HuH-7 (cell line): ENCODE results near the gene SGCG.

Source experiments
- DNase-seq: peaks from one replicate; pipeline ENCODE4 v3.0.0; 2011; ENCODE audit warnings: low spot score

The SGCG gene

DNA sequence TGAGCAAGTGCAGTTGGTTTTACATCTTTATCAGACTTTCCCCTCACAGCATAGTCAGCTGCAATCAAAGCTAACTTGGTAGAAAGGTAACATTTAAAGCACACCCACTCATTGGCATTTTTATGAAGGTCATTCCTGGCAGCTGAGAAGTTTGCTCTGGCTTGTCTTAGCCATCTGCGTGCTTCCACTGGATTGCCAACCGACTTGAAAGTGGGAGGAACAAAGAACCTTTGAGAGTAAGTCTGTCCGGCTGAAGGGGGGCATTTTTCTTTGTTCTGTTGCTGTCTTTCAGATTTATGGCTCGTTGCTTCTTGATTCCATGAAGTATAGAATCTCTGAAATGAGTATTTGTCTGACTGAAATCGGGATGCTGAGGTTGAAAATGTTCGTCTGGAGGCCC is 149.6 kb downstream of the SGCG start:
- no peak for DNase-seq

GRCh38 chr13:23339225-23339624 is 158.4 kb downstream of the SGCG start:
- no peak for DNase-seq

DNA sequence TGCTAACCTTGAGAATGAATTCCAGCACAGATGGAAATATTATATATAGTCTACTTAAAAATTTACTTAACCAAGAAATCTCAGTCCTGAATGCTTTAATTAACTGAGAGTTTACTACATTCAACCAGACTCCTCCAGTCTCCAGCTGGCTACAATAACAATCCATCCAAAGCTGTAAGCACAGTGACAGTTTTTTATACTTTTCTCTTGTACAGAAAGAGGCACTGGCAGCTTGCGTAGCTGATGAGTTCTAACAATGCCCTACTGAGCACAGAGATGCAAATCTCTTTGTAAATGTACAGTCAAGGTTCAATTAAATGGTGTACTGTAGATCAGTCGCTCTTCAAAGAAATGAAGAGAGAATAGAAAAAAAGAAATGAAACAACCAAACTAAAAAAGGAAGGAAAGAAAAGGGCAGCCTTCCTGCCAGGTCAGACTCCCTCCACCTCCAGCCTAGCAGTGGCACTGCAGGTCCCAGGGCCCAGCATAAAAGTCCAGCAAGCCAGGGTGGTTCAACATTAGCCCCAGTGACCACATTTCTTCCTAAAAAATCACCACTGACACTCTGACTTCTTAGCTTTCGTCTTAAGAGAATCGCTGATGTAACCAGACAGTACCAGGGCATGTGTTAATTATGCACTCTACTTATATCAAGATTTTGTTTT is 164.3 kb downstream of the SGCG start:
- no peak for DNase-seq

- DNase-seq: no peak
Observed at GRCh38 chr13:23347601-23348000, 166.8 kb downstream of the SGCG start.

DNA sequence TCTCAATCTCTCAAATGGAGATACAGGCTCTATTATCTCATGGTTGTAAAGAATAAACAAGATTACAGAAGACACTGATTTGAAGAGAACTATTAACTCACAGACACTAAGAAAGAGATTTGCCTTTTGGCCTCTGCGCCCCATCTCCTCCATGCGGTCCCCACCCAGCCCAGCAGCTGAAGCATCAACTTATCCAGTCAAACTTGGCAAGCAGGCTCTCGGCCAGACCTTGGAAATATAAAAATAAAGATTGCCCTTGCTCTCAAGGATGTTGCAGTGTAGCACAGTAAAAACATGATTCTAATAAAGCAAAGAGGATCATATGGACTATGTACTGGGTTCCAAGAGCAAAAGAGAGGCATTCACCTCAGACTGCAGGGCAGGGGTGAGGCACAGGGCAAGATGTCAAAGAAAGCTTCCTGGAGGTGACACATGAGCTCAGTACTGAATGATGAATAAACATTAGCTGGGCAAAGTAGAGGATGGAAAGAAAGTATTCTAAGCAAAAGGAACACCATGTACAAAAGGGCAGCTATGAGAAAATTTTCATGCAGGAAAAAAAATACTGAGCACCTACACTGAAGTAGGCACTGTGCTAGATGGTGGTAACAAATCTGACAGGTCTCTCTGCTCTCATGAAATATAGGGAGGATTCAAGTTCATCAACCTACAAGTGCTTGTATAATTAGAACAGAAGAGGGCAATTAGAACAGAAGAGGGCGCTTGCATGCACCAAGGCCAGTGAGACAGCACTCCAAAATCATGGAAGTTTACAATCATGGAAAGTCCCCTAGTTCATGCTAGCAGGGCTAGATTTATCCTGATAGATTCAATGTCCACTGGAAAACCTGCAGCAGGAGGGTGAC is 167.7 kb downstream of the SGCG start:
- no peak for DNase-seq

GRCh38 chr13:23349161-23349897 is 168.6 kb downstream of the SGCG start:
- no peak for DNase-seq

- no peak for DNase-seq
Observed at GRCh38 chr13:23350009-23350408, 169.2 kb downstream of the SGCG start.

DNA sequence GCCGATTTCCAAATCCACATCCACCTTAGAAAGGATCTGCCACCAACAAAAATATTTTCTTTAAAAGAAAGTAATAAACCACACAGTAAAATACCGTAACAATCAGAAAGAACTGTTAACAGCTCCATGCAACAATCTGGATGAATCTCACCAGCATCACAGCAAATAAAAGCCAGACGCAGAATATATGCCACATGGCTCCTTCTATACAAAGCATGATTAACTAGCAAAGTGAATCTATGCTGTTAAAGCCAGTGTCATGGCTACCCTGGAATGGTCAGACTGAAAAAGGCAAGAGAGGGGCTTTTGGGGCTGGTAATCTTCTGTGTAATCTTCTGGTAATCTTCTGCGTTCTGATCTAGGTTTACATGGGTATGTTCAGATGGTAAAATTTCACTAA is 171.4 kb downstream of the SGCG start:
- no peak for DNase-seq

- no peak for DNase-seq
Observed at GRCh38 chr13:23354520-23354919, 173.7 kb downstream of the SGCG start.

- no peak for DNase-seq
Observed at GRCh38 chr13:23356368-23356767, 175.6 kb downstream of the SGCG start.

DNA sequence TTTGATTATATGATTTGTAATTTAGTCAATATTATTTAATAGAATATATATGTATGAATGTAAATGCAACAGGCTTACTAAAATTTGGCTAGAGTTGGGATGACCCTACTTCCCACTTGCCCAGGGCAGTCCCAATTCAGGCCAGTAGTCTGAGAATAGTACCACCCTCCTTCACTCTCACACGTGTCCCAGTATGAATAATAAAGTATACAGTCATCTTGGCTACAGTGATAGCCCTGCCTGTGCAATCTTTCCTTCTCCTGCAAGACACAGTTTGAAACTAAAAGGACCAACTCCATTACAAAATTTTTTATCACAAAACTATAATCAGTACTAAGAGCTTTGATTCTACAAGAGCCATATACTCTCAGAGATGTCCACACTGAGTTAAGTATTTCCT is 176.6 kb downstream of the SGCG start:
- no peak for DNase-seq

DNA sequence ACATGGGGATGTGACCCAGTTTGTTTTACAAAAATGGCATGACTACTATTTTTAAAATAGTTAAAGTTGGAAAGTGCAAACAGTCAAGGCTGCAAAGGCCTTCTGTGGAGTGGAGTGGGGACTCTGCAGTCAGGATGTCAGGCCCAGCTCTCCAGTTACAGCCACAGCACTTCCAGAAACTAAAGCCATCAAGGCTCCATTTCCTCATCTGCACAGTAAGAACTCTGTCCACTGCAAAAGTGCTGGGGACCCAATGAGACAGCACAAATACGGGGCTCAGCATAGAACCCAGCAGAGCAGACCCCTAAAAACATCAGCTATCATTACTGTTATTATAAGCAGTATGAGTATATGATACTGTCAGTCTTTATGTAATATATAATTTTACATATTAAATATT is 179.1 kb downstream of the SGCG start:
- DNase-seq: no peak

GRCh38 chr13:23365652-23366051 is 184.9 kb downstream of the SGCG start:
- no peak for DNase-seq

DNA sequence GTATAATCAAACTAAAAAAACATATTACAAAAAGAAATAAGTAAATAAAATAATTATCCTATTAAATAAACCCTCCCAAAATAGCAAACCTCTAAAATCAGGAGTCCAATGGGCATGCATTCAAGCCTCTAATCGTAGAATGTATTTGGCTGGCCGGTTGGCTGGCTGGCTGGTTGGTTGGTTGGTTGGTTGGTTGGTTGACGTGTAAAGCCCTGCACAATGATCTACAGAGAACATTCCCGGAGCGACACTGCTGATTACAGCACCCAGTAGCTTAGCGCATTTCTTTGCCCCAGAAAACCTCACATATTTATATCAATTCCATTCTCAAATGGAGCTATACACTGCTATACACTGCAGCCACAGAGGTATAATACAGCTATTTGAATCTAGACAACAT is 187.1 kb downstream of the SGCG start:
- DNase-seq: no peak

GRCh38 chr13:23372264-23372906 is 191.6 kb downstream of the SGCG start:
- DNase-seq: no peak
